ENCODE measurements around the gene TMSB10.

GRCh38 chr2:84940088-84940470 lies 34.6 kb downstream of the TMSB10 start:
- no peak for TF ChIP-seq CTCF (IDR thresholded peaks at IDR 0.05)
- no peak for TF ChIP-seq POLR2A (IDR thresholded peaks at IDR 0.05)

Measured in stomach (tissue), 4 donors.